ENCODE results near the gene C3orf22.

The C3orf22 gene

DNA sequence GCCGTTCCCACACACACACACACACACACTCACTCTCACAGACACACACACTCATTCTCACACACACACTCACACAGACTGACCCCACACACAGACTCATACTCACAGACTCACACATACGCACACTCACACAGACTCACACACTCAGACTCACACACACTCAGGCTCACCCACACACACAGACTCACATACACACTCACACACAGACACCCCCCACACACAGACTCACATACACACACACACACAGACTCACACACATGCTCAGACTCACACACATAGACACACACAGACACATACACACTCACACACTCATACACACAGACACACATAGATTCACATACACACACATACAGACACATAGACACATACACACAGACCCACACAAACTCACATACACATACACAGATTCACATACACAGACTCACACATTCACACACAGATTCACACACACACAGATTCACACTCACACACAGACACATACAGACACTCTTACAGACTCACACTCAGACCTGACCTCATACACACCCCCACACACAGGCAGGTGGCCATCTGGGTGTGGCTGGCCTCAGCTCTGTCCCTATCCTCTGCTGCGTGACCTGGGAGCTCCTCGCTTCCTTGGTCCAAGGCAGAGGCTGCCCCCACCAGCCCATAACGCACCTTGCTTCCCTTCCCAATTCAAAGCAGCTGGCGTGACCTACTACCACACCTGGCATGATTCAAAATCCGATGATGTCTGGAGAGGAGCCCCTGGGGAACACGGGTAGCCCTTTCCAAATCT, 1.9 kb downstream of the C3orf22 start:
- DNase-seq = peak in 1 of 2 donors; percentile 8

DNA sequence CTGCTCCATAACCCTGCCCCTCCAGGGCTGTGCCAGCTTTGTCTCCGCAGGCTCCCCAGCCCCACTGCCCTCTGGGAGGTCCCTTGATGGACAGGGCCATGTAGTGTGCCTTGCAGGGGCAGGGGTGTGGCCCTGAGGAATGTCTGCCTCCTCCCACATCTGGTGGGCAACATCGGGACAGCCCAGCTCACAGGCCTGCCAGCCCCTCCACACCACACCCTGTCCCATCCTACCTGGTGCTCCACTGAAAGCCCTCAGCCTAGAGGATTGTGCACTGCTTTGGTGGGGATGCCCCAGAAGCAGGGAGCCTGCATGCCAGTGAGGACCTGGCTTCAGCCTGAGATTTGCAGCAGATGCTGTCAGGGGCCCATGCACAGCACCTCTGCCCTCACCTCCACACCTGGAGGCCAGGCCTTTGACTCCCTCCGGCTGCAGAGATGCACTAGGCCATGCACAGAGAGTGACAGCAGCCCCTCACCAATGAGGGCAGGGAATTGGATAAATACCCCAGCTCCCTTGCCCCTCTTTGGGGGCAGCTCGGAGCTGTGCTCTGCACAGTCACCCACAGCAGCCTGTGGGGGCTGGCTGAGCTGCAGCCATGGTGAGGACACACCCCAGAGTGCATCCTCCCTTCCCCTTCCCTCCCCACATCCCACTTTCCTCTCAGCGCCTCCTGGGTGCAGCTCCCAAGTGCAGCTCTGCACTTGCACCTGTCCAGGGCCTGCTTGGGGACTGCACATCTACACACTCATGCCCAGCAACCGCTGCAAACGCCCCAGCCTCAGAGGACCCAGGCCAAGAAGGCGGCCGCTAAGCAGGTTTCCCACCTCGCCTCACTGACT, 2.7 kb downstream of the C3orf22 start:
- DNase-seq = peak in 1 of 2 donors; percentile 4

DNA sequence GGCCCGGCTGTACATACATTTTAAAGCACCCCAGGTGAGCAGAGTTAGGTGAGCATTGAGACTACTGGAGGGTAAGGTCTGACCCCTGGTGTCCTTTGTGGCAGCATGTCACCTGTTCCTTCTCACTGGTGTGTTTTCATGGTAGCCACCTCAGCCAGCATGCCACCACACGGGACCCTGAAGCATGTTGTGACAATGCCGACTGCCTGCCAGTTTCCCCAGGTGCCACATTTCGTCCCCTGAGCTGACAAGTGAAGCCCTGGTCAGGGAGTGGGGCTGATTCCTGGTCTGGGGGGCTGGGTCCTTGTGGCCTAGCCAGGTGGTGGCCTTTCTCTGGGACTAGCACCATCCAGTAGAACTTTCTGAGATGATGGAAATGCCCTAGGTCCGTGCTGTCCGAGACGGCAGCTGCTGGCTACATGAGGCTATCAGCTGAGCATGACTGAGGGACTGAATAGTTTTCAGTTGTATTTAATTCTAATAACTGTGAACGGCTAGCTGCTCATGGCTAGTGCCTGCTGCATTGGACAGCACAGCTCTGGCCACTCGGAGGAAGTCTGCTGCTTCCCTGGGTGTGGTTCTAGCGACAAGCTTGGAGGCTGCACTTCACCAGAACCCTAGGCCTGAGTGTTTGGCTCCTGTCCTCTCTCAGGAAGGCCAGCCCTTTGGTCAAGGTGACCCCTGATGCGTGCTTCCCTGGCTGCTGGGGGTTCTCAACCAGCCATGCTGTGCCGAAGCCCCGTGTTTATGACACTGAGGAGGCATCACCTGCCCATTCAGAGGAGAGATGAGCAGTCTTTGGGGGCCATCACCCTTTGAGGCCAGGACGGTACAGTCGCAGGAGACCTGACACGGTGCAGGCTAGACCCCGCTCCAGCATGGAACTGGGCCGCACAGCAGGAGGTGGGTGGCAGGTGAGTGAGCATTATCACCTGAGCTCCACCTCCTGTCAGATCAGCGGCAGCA, 3.9 kb downstream of the C3orf22 start:
- peak in 1 of 2 donors; percentile 7 for DNase-seq

- peak in 1 of 2 donors; percentile 6 for DNase-seq
These were observed 5.2 kb downstream of the C3orf22 start for GRCh38 chr3:126553284-126554084.

- DNase-seq = peak in 1 of 2 donors; percentile 9
These were observed 5.9 kb downstream of the C3orf22 start for GRCh38 chr3:126552688-126553283.

DNA sequence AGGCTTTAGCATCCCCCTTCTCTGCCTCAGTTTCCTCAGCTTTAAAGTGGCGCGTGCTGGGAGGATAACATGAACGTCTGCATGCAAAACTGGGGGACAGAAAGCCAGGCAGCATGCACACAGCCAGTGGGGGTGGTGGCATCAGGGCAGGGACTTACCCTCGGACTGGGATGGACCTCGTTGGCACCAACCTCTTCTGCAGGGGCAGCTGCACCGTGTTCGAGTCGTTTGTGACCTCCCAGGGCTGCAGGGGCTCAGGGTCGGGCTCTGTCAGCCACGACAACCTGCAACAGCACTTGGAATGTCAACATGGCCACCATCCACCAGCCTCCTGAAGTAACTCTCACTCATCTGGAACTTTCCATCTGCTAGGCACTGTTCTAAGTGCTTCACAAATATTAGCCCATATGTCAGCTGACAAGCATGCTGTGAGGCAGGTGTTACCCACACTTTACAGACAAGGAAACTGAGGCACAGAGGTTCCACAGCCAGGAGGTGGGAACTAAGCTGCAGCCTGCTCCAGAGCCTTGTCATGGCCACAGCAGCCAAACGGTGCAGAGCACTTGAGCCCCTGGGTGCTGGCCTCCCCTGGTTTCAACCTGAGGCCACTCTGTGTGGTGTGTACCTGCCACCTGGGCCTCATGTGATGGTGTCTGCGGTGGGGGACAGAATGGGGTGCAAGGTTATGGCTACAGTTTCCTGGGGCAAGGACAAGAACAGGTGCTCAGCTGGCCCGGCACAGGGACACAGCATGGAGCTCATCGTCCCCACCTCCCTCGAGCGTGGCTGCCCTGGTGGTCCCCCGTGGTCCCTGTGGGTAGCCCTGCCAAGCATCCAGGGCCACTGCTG, 6.7 kb downstream of the C3orf22 start:
- peak in 1 of 2 donors; percentile 3 for DNase-seq

DNA sequence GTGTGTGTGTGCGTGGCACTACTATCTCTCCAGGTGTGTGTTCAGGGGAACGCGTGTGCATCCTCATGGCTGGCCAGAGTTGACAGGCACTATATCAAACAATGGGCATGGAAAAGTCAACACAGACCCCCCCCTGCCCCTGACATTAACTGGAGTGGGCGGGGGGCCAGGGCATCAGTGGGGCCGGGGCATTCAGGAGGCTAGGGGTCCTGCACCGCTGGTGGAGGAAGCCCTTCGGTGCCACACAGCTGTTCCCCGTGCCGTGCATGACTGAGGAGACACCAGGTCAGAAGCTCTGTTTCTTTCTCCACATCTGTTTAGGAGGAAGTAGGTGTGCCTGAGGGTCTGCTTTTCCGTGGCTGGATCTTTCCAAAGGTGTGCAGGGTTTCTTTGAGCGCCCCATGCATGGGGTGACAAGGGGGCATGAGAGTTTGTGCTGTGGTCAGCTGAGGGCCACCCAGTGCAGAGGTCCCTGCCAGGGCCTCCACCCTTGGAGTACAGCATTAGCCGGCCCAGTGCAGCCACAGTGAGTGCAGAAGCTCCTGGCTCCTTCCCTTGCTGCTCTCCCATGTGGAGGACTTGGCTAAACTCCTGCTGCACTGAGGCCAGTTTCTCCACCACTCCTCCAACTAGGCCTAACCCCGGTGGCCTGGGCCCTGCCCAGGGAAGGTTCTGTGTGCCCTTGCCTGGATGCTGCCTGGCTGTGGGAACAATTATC, 7.5 kb downstream of the C3orf22 start:
- DNase-seq = peak in 1 of 2 donors; percentile 7

- DNase-seq = peak in 1 of 2 donors; percentile 5
These were observed 8.2 kb downstream of the C3orf22 start for GRCh38 chr3:126550488-126551051.

GRCh38 chr3:126549861-126550487, 8.8 kb downstream of the C3orf22 start:
- peak in 1 of 2 donors; percentile 9 for DNase-seq

- DNase-seq = peak in 1 of 2 donors; percentile 7
These were observed 9.9 kb downstream of the C3orf22 start for GRCh38 chr3:126548556-126549466.

DNA sequence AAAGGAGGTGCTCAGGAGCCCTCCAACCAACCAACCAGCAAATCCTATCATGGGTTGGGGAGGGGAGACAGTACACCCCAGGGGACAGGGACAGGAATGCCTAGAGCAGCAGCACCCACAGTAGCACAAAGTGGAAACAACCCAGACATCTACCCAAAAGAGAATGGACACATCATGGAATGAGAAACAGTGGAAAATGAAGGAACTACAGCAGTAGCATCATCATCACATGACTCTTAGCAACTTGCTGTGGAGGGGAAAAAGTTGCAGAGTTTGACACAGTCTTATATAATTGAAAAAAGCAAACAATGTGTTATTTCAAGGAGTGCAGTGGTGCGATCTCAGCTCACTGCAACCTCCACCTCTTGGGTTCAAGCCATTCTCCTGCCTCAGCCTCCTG, 11.0 kb downstream of the C3orf22 start:
- no peak for DNase-seq

DNA sequence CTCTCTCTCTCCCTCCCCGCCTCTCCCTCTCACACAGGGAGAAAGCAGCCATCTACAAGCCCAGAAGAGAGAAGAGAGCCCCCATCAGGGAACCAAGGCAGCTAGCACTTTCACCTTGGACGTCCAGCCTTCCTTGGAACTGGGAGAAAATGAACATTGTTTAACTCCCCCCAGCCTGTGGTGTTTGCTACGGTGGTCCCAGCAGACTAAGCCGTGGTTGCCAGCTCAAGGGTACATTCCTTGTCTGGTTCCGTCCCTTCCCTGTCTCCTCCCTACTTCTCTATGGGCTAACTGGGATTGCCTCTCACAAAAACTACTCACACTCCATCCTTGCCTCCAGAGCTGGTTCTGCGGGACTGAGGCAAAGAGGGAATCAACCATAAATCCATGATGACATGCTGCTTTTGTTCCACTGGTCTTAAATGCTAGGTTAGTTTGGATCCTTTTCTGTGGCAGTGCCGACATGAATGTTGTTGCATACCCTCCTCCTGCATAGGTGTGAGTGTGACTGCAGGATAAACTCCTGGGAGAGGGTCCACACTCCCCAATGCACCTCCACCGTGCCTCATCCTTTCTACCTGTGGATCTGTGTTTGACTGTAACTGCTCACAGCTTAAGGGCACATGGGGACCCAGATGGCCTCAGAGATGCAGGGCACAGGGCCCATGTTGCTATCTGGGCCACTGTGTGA, 12.0 kb downstream of the C3orf22 start:
- no peak for DNase-seq

GRCh38 chr3:126546013-126546412, 12.7 kb downstream of the C3orf22 start:
- peak in 1 of 2 donors; percentile 4 for DNase-seq

GRCh38 chr3:126545544-126545943, 13.2 kb downstream of the C3orf22 start:
- peak in 1 of 2 donors; percentile 3 for DNase-seq

DNA sequence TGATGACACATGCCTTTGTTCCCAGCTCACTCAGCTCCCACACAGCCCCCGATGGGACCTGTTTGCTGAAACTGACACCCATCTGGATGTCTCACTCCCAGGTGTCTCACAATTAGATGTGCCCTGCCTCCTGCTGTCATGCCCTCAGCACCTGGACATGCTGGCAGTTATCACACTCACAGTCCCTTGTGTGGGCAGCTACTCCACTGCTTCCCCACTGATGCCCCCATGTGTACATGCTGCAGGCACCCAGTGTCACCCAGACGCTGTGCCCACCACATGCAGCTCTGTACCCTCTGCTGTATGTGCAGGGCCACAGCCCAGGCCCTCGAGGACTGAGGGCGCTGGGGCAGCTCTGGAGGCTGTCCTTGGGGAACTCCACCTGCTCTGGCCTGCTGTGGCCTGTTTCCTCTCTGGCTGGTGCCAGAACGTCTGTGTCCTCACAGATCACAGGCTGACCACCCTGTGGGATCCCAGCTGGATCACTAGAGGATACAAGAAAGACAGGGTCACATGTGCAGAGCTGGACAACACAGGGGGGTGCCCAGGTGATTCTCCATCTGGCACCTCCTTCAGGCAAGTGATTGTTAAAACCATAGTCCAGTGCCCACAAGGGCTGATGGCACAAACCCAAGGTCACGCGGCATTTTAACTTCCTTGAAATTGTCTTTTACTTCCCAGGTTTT, 14.0 kb downstream of the C3orf22 start:
- peak in 1 of 2 donors; percentile 10 for DNase-seq

GRCh38 chr3:126543457-126544061, 15.2 kb downstream of the C3orf22 start:
- DNase-seq = peak in 1 of 2 donors; percentile 9

Data from CD4-positive, alpha-beta T cell treated with Interleukin-4 for 1 hour (primary cell).